GM21515 (cell line): Measurements from ENCODE around the gene C1orf167.

Experiments used
- ATAC-seq: cut with Tn5 transposase; IDR thresholded peaks from one replicate; pipeline ENCODE4 v1.9.1; 2021; ENCODE audit not compliant: unreplicated experiment

C1orf167 gene

DNA sequence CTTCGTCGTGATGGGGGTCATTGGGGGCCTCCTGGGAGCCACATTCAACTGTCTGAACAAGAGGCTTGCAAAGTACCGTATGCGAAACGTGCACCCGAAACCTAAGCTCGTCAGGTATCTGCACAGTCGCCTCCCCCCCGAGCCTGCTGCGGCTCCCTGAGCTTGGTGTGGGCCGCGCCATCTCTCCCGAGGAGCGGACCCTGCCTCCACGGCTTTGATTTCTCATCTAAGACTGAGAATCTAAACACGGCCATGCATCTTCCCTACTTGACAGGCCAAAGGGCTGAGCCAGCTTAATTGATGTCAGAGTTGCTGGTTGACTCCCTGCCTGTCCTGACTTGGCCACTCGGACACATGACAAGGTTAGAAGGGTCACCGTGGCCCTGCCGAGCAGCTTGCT is 66.5 kb downstream of the C1orf167 start:
- ATAC-seq, result no peak

DNA sequence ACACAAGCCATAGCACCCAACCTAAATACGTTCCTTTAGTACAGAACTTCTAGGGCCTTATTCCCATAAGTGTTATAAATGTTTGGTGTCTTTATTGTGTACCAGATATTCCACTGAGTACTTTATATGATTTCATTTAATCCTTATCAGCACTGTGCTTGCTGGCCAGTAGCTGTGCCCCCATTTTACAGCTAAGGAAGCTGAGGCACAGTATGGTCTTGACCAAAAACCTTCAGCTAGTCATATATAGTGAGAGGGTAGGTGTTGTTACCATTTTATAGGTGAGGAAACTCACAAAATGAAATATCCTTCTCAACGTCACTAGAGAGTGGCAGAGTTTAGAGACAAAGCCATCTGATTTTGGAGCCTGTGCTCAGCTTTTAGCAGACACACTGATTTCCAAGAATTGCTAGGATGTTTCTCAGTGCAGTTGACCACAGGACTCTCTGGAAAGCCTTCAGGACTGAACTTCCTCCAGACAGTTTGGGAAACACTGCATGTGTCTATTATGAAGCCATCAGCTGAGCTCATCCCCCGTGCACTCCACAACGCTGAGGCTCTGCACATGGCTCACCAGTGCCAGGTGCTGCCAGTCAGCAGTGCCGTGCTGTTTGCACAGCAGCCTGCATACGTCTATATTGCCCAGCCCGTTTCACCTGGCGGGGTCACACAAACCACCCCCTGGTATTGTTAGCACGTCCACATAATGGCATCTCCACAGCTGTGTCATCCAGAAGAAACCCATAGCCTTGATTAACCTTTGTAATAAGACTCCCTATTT is 70.1 kb downstream of the C1orf167 start:
- ATAC-seq, result no peak

DNA sequence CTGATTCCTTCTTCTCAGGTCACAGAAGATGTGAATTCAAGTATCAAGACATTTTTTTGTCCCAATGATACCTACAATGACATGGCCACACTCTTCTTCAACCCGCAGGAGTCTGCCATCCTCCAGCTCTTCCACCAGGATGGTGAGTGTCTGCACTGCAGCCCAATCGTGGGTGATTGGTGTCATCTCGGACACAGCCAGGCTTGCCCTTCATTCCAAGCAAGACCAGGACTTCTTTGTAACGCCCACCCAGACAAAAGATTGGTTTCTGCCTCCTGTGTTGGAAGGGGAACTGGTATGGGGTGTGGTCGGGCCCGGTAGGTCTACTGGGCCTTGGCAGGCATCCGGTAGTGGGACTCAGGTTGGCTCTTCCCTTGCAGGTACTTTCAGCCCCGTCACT is 71.5 kb downstream of the C1orf167 start:
- ATAC-seq, result no peak

DNA sequence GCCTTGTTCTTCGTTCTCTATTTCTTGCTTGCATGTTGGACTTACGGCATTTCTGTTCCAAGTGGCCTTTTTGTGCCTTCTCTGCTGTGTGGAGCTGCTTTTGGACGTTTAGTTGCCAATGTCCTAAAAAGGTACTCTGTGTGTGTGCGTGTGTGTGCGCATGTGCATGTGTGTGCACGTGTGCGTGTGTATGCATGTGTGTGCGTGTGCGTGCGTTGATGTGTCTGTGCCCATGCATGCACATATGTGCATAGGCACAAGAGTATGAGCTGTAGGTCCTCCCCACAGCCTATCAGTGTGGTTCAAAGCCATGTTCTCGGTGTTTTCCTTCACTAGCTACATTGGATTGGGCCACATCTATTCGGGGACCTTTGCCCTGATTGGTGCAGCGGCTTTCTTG is 71.9 kb downstream of the C1orf167 start:
- ATAC-seq, result no peak

DNA sequence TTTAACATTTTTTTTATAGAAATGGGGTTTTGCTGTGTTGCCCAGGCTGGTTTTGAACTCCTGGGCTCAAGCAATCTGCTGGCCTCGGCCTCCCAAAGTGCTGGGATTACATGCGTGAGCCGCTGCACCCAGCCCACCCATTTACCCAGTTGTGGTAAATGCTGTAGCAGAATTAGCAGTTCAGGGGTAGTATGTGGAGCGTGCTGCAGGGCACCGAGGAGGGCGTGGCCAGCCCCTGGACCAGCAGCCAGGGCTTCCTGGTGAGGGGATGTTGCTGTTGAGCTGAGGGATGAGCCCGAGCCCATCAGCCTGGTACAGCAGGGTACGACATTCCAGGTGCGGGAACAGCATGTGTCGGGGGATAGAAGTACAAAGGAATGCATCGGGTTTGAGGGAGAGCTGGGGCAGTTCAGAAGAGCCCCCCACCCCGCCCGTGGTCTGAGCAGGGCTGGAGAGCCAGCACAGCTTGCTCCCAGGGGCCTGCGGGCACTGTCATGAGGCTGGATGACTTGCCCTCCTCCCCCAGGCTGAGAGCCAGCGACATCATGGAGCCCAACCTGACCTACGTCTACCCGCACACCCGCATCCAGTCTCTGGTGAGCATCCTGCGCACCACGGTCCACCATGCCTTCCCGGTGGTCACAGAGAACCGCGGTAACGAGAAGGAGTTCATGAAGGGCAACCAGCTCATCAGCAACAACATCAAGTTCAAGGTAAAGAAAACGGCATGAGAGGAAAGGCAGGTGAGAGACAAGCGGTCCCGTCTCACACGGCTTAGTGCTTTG is 73.6 kb downstream of the C1orf167 start:
- ATAC-seq, result no peak

DNA sequence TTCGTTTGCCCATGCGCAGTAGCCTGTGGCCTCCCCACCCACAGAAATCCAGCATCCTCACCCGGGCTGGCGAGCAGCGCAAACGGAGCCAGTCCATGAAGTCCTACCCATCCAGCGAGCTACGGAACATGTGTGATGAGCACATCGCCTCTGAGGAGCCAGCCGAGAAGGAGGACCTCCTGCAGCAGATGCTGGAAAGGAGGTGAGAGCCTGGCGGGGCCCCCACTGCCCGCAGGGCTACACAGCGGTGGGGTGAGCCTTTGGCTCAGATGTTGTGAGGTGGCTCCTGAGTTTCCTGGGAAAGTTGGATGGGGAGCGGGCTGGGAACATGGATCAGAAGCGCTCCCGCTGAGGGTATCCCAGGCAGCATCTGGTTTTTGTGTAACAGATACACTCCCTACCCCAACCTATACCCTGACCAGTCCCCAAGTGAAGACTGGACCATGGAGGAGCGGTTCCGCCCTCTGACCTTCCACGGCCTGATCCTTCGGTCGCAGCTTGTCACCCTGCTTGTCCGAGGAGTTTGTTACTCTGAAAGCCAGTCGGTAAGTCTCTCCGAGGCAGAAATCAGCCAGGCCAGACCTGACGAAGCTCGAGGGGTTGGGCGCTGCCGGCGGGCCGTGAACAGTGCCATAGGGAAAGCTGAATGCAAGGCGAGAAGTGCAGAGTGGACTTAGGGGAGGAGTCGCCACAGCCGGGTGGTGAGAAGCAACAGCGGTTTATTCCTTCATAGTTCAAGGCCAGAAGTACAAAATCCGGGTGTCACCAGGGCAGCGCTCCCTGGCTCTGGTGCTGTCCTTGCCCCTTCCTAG is 75.2 kb downstream of the C1orf167 start:
- ATAC-seq, result no peak

DNA sequence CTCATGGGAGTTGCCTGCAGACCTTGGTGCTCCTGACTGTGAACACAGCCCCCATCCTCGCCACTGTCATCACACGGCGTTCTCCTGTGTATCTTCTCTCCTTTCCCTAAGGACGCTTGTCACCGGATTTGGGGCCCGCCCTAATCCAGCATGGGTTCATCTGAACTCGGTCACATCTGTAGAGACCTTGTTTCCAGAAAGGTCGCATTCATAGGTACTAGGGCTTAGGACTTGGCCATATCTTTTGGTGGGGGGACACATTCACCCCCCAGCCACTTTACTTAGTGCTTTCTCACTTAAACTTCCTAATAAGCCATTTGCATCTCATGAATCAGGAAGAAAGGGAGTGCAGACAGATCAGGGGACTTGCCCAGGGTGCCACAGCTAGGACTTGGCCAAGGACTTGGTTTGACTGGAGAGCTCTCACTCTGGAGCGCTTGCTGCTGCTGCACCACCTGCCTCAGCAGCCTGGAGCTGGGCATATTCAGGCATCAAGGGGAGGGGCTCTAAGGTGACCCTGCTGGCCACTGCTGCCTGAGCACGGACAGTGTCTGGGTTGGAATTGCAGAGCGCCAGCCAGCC is 75.9 kb downstream of the C1orf167 start:
- no peak for ATAC-seq

DNA sequence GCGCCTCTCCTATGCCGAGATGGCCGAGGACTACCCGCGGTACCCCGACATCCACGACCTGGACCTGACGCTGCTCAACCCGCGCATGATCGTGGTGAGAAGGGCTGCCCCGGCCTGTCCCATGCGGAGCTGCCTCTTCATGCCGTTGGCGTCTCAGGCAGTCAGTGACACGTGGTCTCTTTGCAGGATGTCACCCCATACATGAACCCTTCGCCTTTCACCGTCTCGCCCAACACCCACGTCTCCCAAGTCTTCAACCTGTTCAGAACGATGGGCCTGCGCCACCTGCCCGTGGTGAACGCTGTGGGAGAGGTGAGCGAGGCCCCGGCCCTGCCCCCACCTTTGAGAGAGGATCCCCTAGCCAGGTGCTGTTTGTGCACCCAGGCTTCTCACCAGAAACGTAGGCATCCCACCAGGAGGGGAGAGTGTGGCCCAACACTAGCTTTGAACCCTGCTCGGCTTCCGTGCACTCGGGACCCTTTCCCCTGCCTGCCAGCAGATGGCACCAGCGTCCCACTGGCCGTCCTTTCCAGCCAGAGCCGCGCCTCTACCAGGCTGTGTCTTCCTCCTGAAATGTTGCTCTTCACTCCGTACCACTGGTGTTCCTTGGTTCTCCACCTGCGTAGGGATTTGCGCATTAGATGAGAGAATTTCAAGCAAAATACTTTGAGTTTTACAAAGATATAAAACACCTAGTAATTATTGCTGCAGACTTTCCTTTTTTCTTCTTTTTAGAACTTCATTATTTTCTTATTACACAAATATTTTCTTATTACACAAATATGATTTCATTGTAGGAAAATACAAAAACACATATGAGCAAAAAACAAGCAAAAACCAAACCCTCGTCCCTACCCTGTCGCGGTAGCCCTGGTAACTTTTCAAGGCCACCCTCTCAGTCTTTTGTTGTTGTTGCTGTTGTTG is 76.6 kb downstream of the C1orf167 start:
- no peak for ATAC-seq
